ENCODE data around the gene PRKG1.
A peak's percentile ranks its signal among the peaks of the same experiment; 100 is the strongest.
"Not testable (repeated sequence)": the region's sequence is repeated elsewhere in the genome, so short reads cannot be mapped to it uniquely, and the experiment has no call there.

PRKG1 gene

GRCh38 chr10:52198540-52198939, 1124.3 kb downstream of the PRKG1 start:
- DNase-seq = peak; percentile 65

GRCh38 chr10:52204906-52205305, 1130.6 kb downstream of the PRKG1 start:
- not testable (repeated sequence) for DNase-seq

- DNase-seq = no peak
Measured at GRCh38 chr10:52208365-52208764, 1134.1 kb downstream of the PRKG1 start.

GRCh38 chr10:52210161-52210560, 1135.9 kb downstream of the PRKG1 start:
- no peak for DNase-seq

- DNase-seq = no peak
Measured at GRCh38 chr10:52212062-52212461, 1137.8 kb downstream of the PRKG1 start.

- DNase-seq = no peak
Measured at GRCh38 chr10:52212802-52213201, 1138.5 kb downstream of the PRKG1 start.

- peak; percentile 59 for DNase-seq
Measured at GRCh38 chr10:52213321-52213752, 1139.0 kb downstream of the PRKG1 start.

- peak; percentile 32 for DNase-seq
Measured at GRCh38 chr10:52215745-52216361, 1141.6 kb downstream of the PRKG1 start.

- DNase-seq = no peak
Measured at GRCh38 chr10:52216852-52217251, 1142.6 kb downstream of the PRKG1 start.

GRCh38 chr10:52217531-52217930, 1143.2 kb downstream of the PRKG1 start:
- no peak for DNase-seq

GRCh38 chr10:52220947-52221346, 1146.7 kb downstream of the PRKG1 start:
- DNase-seq = no peak

- no peak for DNase-seq
Measured at GRCh38 chr10:52221923-52222322, 1147.6 kb downstream of the PRKG1 start.

GRCh38 chr10:52226197-52226847, 1152.0 kb downstream of the PRKG1 start:
- DNase-seq = peak; percentile 33

- DNase-seq = no peak
Measured at GRCh38 chr10:52228556-52228955, 1154.3 kb downstream of the PRKG1 start.

GRCh38 chr10:52229291-52229931, 1155.1 kb downstream of the PRKG1 start:
- peak; percentile 33 for DNase-seq

GRCh38 chr10:52232561-52233350, 1158.5 kb downstream of the PRKG1 start:
- DNase-seq = no peak

- DNase-seq = not testable (repeated sequence)
Measured at GRCh38 chr10:52233351-52233991, 1159.2 kb downstream of the PRKG1 start.

GRCh38 chr10:52239771-52240170, 1165.5 kb downstream of the PRKG1 start:
- no peak for DNase-seq

GRCh38 chr10:52245547-52245946, 1171.3 kb downstream of the PRKG1 start:
- DNase-seq = no peak

- not testable (repeated sequence) for DNase-seq
Measured at GRCh38 chr10:52247929-52248328, 1173.6 kb downstream of the PRKG1 start.

GRCh38 chr10:52248697-52249306, 1174.5 kb downstream of the PRKG1 start:
- DNase-seq = no peak

- no peak for DNase-seq
Measured at GRCh38 chr10:52249850-52250395, 1175.6 kb downstream of the PRKG1 start.
